Activated naive CD4-positive, alpha-beta T cell treated with anti-CD3 and anti-CD28 coated beads, Interleukin-2, amount 50 U/mL, for 72 hours (primary cell): ENCODE results near the gene NDUFA1. TPM values are rescaled to one million over a fixed set of nuclear protein-coding genes. Genes with fewer than 3 reads are reported as not detected.
"Not testable (repeated sequence)": the region's sequence is repeated elsewhere in the genome, so short reads cannot be mapped to it uniquely, and the experiment has no call there.

ENCODE experiments used
- ATAC-seq, 2 donors: fragments of 150-1000 bp; cut with Tn5 transposase; 2 replicates each; pipeline ENCODE4 v1.10.0; 2021; ENCODE audit warnings: mild to moderate bottlenecking in 2 of 2, moderate library complexity in 2 of 2
- DNase-seq, 2 donors: peaks; one replicate each; pipeline ENCODE4 v3.0.0; 2021 to 2022; ENCODE audit warnings: low spot score in 2 of 2
- H3K27ac Mint-ChIP-seq, 2 donors: one replicate each; pipeline ENCODE4 v1.8.0; 2022; ENCODE audit warnings: mild to moderate bottlenecking in 2 of 2, mixed read lengths in 2 of 2
- H3K36me3 Mint-ChIP-seq, 2 donors: one replicate each; pipeline ENCODE4 v1.8.0; 2022; ENCODE audit warnings: mixed read lengths in 2 of 2
- H3K9me3 Mint-ChIP-seq, 2 donors: one replicate each; pipeline ENCODE4 v1.8.0; 2022; ENCODE audit warnings: mixed read lengths in 2 of 2
- total RNA-seq, 2 donors: library from RNA; stranded (reverse); gene quantifications; one replicate each; pipeline ENCODE4 v1.2.3, GENCODE V29; 2022

Gene NDUFA1
- 100 to 1,000 TPM in 1 of 2 donors, 10 to 100 TPM in 1; 67.6 to 111 TPM for total RNA-seq

GRCh38 chrX:119871599-119872395, at the start of gene NDUFA1, which contains the start of gene RNF113A:
TSS of gene NDUFA1 (plus strand) at chrX:119871832. CDS start at chrX:119871912, 80 bp downstream.
TSS of gene RNF113A (minus strand) at chrX:119871733. CDS start at chrX:119871613, 120 bp downstream.
- Mint-ChIP-seq H3K9me3 (no peaks in the 10 kb centered on the region), H3K27ac (peak within 1 kb of the TSS; percentile 99), H3K36me3 (peaks cover 19 to 21% of the 10 kb centered on the region in 2 donors)
- DNase-seq (peak; percentile 82), ATAC-seq (peak; percentile 92 to 96)

- DNase-seq, H3K36me3 Mint-ChIP-seq, ATAC-seq, H3K9me3 Mint-ChIP-seq, H3K27ac Mint-ChIP-seq: not testable (repeated sequence)
Observed at GRCh38 chrX:119824221-119824620, 47.4 kb upstream of the NDUFA1 start.

GRCh38 chrX:119826399-119826959, 45.2 kb upstream of the NDUFA1 start:
- Mint-ChIP-seq H3K27ac (peak overlapping the region in 1 of 2 donors; percentile 66), H3K36me3 (peaks cover 6 to 19% of the 10 kb centered on the region in 2 donors), H3K9me3 (no peaks in the 10 kb centered on the region)
- ATAC-seq = peak; percentile 84 to 94
- DNase-seq = peak in 1 of 2 donors; percentile 5

- no peak for DNase-seq
- ATAC-seq = peak; percentile 30 to 53
- no peaks in the 10 kb centered on the region for H3K9me3 Mint-ChIP-seq
Observed at GRCh38 chrX:119828446-119828845, 43.2 kb upstream of the NDUFA1 start.

GRCh38 chrX:119833905-119834304, 37.7 kb upstream of the NDUFA1 start:
- no peak for DNase-seq
- Mint-ChIP-seq H3K9me3 (no peaks in the 10 kb centered on the region), H3K27ac (no peak overlapping the region), H3K36me3 (peaks cover 19 to 26% of the 10 kb centered on the region in 2 donors)
- no peak for ATAC-seq

More at GRCh38 chrX:119828446-119828845, 43.2 kb upstream of the NDUFA1 start:
- Mint-ChIP-seq H3K27ac (no peak overlapping the region), H3K36me3 (peaks cover 6 to 19% of the 10 kb centered on the region in 2 donors)

GRCh38 chrX:119852382-119853353, 19.0 kb upstream of the NDUFA1 start, which contains the start of gene UPF3B:
TSS of gene UPF3B (minus strand) at chrX:119852963. CDS start at chrX:119852928, 35 bp downstream.
- no peaks in the 10 kb centered on the region for H3K9me3 Mint-ChIP-seq
- ATAC-seq (peak; percentile 95 to 97), DNase-seq (peak; percentile 84 to 94)
- H3K36me3 Mint-ChIP-seq = peaks cover 7 to 12% of the 10 kb centered on the region in 2 donors
- H3K27ac Mint-ChIP-seq = peak within 1 kb of the TSS; percentile 90 to 99

GRCh38 chrX:119853444-119853843, 18.2 kb upstream of the NDUFA1 start:
- ATAC-seq (no peak), DNase-seq (no peak)
- Mint-ChIP-seq H3K9me3 (no peaks in the 10 kb centered on the region), H3K27ac (peak overlapping the region; percentile 90 to 99), H3K36me3 (peaks cover 7 to 12% of the 10 kb centered on the region in 2 donors)

- no peak for DNase-seq
Observed at GRCh38 chrX:119870626-119871131, 953 bp upstream of the NDUFA1 start.

GRCh38 chrX:119871245-119871598, 410 bp upstream of the NDUFA1 start:
- peak; percentile 56 to 61 for ATAC-seq
- no peaks in the 10 kb centered on the region for H3K9me3 Mint-ChIP-seq
- DNase-seq = peak in 1 of 2 donors; percentile 16
- peak overlapping the region; percentile 99 for H3K27ac Mint-ChIP-seq
- H3K36me3 Mint-ChIP-seq = peaks cover 19 to 21% of the 10 kb centered on the region in 2 donors

More at GRCh38 chrX:119870626-119871131, 953 bp upstream of the NDUFA1 start:
- peak overlapping the region; percentile 99 for H3K27ac Mint-ChIP-seq
- peak; percentile 13 to 32 for ATAC-seq
- peaks cover 19 to 21% of the 10 kb centered on the region in 2 donors for H3K36me3 Mint-ChIP-seq
- H3K9me3 Mint-ChIP-seq = no peaks in the 10 kb centered on the region

- H3K9me3 Mint-ChIP-seq = no peaks in the 10 kb centered on the region
- ATAC-seq (no peak), DNase-seq (no peak)
- no peak overlapping the region for H3K27ac Mint-ChIP-seq
- H3K36me3 Mint-ChIP-seq = no peaks in the 10 kb centered on the region
Observed at GRCh38 chrX:119878740-119879139, 7.1 kb downstream of the NDUFA1 start.

GRCh38 chrX:119880076-119880475, 8.4 kb downstream of the NDUFA1 start:
- DNase-seq = no peak
- H3K9me3 Mint-ChIP-seq = no peaks in the 10 kb centered on the region
- no peaks in the 10 kb centered on the region for H3K36me3 Mint-ChIP-seq
- peak overlapping the region; percentile 73 to 75 for H3K27ac Mint-ChIP-seq
- ATAC-seq = no peak

GRCh38 chrX:119880552-119881437, 9.2 kb downstream of the NDUFA1 start:
- DNase-seq (no peak), ATAC-seq (peak; percentile 80 to 84)
- Mint-ChIP-seq H3K27ac (peak overlapping the region; percentile 73 to 75), H3K9me3 (no peaks in the 10 kb centered on the region), H3K36me3 (no peaks in the 10 kb centered on the region)

- no peak for DNase-seq
- Mint-ChIP-seq H3K27ac (no peak overlapping the region), H3K9me3 (no peaks in the 10 kb centered on the region), H3K36me3 (no peaks in the 10 kb centered on the region)
- ATAC-seq = peak; percentile 39 to 84
Observed at GRCh38 chrX:119885554-119886428, 14.2 kb downstream of the NDUFA1 start.

- ATAC-seq (peak; percentile 85 to 94), DNase-seq (peak; percentile 57 to 70)
- no peaks in the 10 kb centered on the region for H3K36me3 Mint-ChIP-seq
Observed at GRCh38 chrX:119887721-119888425, 16.2 kb downstream of the NDUFA1 start.

More at GRCh38 chrX:119887721-119888425, 16.2 kb downstream of the NDUFA1 start:
- Mint-ChIP-seq H3K9me3 (no peaks in the 10 kb centered on the region), H3K27ac (no peak overlapping the region)
